22Rv1 (cell line): Measurements from ENCODE around the gene FIGLA.

Experiments
- H3K27ac ChIP-seq: fragments of 450-650 bp; 2 replicates; pipeline ENCODE4 v1.5.1; 2017
- ZFX ChIP-seq: fragments of 450-650 bp; IDR thresholded peaks from 2 replicates; pipeline ENCODE4 v1.6.1; 2017; ENCODE audit warnings: antibody characterized with exemption, borderline replicate concordance
- TF ChIP-seq, protein P1 (sequence below): fragments of 450-650 bp; IDR thresholded peaks from 2 replicates; pipeline ENCODE4 v1.5.1; 2017; ENCODE audit warnings: mild to moderate bottlenecking

The FIGLA gene

GRCh38 chr2:70779491-70779890 lies 11.0 kb downstream of the FIGLA start:
- TF ChIP-seq, protein P1, sequence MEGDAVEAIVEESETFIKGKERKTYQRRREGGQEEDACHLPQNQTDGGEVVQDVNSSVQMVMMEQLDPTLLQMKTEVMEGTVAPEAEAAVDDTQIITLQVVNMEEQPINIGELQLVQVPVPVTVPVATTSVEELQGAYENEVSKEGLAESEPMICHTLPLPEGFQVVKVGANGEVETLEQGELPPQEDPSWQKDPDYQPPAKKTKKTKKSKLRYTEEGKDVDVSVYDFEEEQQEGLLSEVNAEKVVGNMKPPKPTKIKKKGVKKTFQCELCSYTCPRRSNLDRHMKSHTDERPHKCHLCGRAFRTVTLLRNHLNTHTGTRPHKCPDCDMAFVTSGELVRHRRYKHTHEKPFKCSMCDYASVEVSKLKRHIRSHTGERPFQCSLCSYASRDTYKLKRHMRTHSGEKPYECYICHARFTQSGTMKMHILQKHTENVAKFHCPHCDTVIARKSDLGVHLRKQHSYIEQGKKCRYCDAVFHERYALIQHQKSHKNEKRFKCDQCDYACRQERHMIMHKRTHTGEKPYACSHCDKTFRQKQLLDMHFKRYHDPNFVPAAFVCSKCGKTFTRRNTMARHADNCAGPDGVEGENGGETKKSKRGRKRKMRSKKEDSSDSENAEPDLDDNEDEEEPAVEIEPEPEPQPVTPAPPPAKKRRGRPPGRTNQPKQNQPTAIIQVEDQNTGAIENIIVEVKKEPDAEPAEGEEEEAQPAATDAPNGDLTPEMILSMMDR, result no peak
- TF ChIP-seq ZFX, result no peak
- no peak overlapping the region for H3K27ac ChIP-seq

DNA sequence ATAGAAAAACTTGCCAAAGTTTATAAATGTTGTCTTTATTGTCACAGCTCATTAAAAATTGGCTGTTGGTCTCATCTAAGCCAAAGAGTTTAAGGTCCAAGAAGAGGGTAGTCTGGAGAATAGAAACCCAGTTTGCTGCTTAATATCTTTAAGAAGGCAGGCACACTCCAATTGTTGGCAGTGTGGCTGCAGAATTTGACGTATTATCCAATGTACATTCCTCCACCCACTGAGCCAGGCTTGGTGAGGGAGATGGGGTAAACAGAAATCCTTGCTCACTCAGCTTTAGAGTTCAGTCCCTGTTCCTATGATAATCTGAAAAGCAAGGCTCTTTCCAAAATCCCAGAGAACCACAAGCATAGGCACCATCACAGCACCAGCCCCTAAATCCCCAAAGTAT lies 11.8 kb downstream of the FIGLA start:
- TF ChIP-seq, protein P1, result no peak
- no peak for TF ChIP-seq ZFX
- no peak overlapping the region for H3K27ac ChIP-seq

DNA sequence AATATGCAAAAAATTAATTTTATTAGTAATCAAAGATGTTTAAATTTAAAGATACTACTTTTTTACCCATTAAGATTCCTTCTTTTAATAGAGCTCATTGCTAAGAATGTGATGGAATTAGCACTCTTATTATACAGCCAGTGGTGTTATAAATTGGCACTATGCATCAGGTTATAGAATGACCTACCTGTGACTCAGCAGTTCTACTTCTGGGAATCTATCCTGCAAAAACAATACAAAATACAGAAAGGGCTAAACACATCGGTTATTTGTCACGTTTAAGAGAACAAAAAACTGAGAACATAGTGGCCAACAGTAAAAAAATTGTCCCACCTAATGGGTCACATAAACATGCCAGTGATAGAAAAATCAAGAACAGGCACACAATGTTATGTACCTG lies 13.0 kb downstream of the FIGLA start:
- TF ChIP-seq, protein P1, result no peak
- TF ChIP-seq ZFX, result no peak
- H3K27ac ChIP-seq, result no peak overlapping the region

DNA sequence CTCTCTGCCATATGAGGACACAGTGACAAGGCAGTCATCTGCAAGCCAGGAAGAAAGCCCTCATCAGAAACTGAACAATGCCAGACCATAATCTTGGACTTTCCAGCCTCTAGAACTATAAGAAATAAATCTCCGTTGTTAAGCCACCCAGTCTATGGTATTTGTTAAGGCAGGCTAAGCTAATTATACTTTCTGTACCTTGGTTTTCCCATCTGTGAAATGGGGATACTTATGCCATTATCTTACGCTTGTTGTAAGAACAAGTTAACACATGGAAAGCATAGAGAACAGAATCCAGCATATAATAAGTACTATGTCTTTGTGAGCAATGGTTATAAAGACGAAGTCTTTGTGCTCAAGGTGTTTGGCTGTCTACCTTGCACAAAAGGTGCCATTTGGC lies 14.2 kb downstream of the FIGLA start:
- H3K27ac ChIP-seq, result no peak overlapping the region
- TF ChIP-seq, protein P1, result no peak
- no peak for TF ChIP-seq ZFX

DNA sequence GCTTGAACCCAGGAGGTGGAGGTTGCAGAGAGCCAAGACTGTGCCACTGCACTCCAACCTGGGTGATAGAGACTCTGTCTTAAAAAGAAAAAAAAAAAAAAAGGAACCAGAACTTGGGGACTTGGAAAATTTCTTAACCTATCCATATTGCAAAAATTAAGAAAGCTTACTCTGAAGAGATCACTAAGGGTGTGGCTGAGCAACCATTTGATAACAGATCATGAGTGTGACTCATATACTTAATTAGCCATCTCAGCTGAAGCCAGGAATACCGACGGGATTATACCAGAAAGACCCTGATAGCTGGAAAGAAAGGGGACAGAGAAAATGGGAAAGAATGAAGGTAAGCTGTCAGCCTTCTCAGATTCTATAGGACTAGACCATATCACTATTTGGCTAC lies 15.3 kb downstream of the FIGLA start:
- TF ChIP-seq, protein P1, result no peak
- TF ChIP-seq ZFX, result no peak
- no peak overlapping the region for H3K27ac ChIP-seq

DNA sequence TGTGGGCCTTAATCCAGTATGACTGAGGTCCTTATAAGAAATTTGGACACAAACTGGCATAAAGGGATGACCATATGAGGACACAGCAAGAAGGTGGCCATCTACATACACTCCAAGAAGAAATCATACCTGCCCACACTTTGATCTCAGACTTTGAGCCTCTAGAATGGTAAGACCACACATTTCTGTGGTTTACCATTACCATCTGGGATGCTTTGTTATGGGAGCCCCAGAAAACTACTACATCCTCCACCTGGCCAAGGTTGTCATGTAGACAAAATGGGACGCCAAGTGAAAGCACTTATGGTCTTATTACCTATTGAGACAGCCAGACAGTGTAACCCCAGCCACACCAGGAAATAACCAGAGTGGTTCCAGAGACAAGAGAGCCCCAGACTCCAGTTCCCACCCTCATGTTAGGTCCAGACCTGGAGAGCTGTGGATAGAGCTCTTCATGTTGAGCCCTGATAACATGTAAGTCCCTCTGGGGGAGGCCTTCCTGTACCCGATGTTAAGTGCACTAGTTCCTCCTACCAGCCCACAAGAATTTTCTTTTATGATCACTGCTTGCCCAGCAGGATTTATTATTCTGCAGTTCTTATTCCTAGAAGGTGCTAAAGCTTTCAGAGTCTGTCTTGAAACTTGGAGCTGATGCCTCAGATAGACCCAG lies 17.8 kb downstream of the FIGLA start:
- no peak for TF ChIP-seq ZFX
- TF ChIP-seq, protein P1, result no peak
- H3K27ac ChIP-seq, result no peak overlapping the region

DNA sequence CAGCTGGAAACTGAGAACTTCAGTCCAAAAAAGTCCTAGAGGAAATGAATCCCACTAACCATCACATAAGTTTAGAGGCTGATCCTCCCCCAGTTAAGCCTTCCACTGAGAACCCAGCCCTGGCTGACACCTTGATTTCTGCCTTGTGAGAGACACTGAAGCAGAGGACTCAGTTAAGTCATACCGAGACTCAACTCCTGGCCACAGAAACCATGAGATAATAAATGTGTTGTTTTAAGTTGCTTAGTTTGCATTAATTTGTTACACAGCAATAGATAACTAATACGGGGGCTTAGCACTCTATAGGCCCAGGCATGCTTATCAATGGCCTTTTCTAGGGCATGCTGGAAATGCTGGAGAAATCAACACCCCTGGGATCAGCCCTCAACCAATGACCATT lies 19.0 kb downstream of the FIGLA start:
- no peak for TF ChIP-seq ZFX
- TF ChIP-seq, protein P1, result no peak

More for the DNA sequence above, 19.0 kb downstream of the FIGLA start:
- H3K27ac ChIP-seq, result no peak overlapping the region
